ENCODE measurements around the gene BEX5. TPM values are rescaled to one million over a fixed set of nuclear protein-coding genes. Genes with fewer than 3 reads are reported as not detected.

BEX5 gene
- total RNA-seq, 1 donor from 2014 or later, result 3.4 TPM

GRCh38 chrX:102113367-102113766, 42.4 kb downstream of the BEX5 start:
- no peak for TF ChIP-seq CTCF (conservative IDR thresholded peaks at IDR 0.05)
- no peaks in the 10 kb centered on the region for H3K4me1 Mint-ChIP-seq (ENCODE audit: unreplicated experiment)
- no peaks in the 10 kb centered on the region for H3K27me3 Mint-ChIP-seq
- no peak overlapping the region for H3K4me3 Mint-ChIP-seq
- H3K36me3 Mint-ChIP-seq, result no peaks in the 10 kb centered on the region
- H3K9me3 Mint-ChIP-seq, result peaks cover 6% of the 10 kb centered on the region
- no peak for DNase-seq (ENCODE audit: extremely low spot score, unreplicated experiment)
- no peak overlapping the region for H3K27ac Mint-ChIP-seq

Other genes with a start within 250 kb of the BEX5 start
- gene ZMAT1, start 223.9 kb downstream of the BEX5 start, total RNA-seq (ENCODE audit: low replicate concordance), result 1.6 and 4.7 TPM in 2 replicates
- 2.8 and 3.1 TPM in 2 replicates for gene TCEAL2, start 30.3 kb downstream of the BEX5 start, total RNA-seq (ENCODE audit: low replicate concordance)
- gene TCEAL6, start 13.5 kb downstream of the BEX5 start, total RNA-seq (ENCODE audit: low replicate concordance), result not detected in 2 replicates
- 0.52 TPM in 1 of 2 replicates, not detected in the other for gene TCP11X1, start 59.3 kb upstream of the BEX5 start, total RNA-seq (ENCODE audit: low replicate concordance)
- not detected in 2 replicates for gene NXF2, start 91.2 kb upstream of the BEX5 start, total RNA-seq (ENCODE audit: low replicate concordance)